IPS-11a (cell line): ENCODE measurements around the gene CARHSP1.
A peak's percentile ranks its signal among the peaks of the same experiment; 100 is the strongest.
"Not testable (repeated sequence)": the region's sequence is repeated elsewhere in the genome, so short reads cannot be mapped to it uniquely, and the experiment has no call there.

Experiments
- H3K4me3 ChIP-seq: one replicate; pipeline ENCODE4 v1.5.1; 2013; ENCODE audit warnings: low read depth, low read length, control low read depth

Gene CARHSP1

DNA sequence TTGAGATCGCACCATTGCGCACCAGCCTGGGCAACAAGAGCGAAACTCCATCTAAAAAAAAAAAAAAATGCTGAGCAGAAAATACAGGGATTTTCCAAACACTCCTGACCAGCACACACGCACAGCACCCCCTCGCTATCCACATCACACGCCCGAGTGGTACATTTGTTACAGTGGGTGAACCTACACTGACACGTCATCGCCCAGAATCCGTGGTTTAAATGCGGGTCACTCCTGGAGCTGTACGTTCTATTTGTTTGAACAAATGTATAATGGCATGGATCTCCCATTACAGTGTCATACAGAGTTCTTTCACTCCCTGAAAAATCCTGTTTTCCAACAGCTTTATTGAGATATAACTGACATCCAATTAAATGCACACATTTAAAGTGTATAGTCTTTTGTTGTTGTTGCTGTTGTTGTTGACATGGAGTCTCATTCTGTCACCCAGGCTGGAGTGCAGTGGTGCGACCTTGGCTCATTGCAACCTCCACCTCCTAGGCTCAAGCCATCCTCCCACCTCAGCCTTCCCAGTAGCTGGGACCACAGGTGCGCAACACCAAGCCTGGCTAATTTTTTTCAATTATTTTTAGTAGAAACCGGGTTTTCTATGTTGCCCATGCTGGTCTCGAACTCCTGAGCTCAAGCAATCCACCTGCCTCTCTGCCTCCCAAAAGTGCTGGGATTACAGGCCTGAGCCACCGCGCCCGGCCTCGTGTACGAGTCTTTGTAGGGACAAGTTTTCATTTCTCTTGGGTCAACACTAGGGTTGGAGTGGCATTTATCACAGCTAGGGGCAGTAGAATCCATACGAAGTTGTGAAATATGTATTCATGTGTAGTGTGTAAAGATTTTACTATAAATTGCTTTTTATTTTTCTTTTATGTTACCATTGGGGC lies 4.4 kb upstream of the CARHSP1 start:
- no peak overlapping the region for H3K4me3 ChIP-seq

DNA sequence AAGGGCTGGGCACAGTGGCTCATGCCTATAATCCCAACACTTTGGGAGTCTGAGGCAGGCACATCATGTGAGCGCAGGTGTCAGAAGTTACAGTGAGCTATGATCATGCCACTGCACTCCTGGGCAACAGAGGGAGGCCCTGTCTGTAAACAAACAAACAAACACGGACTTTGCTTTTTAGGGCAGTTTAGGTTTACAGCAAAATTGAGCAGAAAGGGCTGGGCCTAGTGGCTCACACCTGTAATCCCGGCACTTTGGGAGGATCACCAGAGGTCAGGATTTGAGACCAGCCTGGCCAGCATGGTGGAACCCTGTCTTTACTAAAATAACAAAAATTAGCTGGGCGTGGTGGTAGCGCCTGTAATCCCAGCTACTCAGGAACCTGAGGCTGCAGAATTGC lies 3.3 kb upstream of the CARHSP1 start:
- no peak overlapping the region for H3K4me3 ChIP-seq

DNA sequence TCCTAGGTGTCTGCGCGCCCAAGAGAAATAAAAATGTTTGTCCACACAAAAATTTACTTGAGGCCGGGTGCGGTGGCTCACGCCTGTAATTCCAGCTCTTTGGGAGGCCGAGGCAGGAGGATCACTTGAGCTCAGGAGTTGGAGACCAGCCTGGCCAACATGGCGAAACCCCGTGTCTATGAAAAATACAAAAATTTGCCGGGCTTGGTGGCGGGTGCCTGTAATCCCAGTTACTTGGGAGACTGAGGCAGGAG lies 1.1 kb upstream of the CARHSP1 start:
- not testable (repeated sequence) for H3K4me3 ChIP-seq

DNA sequence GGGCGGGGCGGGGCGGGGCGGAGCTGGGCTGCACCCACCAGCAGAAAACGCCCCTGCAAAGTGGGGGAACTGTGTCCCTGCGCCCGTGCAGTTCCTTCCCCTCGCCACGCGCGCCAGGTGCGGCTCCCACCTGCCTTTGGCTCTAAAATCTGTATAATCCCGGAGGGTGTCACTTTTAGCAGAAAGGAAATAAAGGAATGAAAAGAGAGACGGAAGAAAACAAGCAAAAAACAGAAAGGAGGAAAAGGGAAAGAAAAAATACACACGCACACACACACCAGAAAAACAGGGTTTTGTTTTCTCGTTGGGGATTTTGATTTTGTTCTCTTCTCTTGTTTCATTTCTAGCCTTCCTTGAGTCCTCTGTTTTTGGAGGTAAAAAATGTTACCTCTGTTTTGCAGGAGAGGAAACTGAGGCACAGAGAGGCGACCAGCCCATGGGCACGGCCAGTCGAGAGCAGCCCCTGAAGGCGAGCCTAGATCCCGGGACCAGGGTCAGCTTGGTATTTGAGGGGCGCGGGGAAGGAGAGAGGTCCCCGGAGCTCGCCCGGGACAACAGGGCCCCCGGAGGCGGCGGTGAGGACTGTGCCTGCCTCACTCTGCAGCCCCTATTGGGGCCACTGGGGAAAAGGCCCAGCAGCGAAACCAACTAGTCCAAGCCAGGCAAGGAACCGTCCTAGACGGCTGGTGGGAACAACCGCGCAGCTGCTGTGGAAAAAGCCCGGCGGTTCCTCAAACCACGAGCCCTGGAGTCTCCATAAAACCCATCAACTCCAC lies 594 bp upstream of the CARHSP1 start:
- H3K4me3 ChIP-seq, result peak overlapping the region; percentile 14

DNA sequence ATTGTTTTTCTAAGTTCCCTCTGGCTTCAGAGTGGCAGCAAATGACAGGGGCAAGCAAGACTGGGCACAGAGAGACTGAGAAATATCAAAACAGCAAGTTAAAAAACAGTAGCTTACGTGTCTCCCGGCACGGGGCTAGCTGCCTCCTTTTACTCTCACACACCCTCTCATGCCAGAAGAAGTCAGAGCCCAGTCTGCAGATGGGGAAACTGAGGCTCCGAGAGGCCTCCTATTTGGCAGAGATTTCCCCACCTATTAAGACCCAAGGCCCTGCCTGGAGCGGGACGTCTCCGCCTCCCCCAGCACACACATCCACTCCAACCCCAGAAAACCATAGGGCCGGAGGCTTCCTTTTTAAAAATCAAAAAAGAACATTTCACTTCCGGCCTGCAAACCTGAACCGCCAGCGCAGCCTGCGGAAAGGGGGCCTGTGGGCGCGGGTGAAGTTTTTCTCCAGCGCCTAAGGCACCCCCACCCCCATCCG lies 832 bp downstream of the CARHSP1 start:
- peak overlapping the region; percentile 82 for H3K4me3 ChIP-seq

DNA sequence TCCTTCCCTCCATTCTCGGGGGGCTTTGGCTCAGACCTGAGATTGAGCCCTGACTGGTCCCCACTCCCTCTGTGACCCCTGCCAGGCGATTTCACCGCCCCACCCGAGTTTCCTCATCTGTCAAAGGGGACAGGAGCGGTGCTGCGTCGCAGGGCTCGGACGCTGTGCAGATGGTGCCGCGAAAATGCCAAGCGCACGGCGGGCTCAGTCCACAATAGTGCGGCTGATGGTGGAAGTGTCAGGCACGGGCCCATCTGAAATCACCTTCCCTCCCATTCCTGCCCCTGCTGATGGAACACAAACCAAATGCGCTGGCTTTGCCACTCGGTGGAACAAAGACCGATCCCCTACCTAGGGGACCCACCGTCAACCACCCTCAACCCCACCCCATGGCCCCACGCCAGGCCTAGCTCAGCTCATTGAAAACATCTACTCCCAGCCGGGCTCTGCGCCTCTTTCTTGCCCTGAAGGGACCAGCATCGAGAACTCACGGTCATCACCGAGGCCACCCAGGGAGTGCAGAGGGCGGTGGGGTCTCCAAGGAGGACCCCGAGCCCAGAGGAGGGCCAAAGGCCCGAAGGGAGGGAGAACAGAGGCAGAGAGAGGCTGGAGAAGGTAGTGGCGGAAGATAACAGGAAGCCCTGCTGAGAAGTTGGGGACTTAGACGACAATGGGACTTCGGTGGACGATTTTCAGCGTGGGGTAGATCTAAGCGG lies 1.4 kb downstream of the CARHSP1 start:
- H3K4me3 ChIP-seq, result peak overlapping the region; percentile 82

DNA sequence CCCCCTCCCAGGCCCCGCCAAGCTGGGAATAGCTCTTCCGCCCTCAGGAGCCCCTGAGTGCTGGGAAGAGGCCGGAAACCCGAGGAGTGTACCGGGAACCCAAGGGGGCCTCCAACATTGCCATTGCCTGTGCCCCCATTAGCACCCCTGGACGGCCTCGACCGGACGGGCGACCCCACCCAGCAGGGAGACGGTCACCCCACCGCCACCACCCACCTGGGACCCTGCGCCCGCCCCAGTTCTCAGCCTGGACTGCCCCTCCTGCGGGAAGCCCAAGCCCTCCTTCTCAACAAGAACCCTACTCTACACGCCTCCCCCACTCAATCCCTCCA lies 2.0 kb downstream of the CARHSP1 start:
- H3K4me3 ChIP-seq, result peak overlapping the region; percentile 82

DNA sequence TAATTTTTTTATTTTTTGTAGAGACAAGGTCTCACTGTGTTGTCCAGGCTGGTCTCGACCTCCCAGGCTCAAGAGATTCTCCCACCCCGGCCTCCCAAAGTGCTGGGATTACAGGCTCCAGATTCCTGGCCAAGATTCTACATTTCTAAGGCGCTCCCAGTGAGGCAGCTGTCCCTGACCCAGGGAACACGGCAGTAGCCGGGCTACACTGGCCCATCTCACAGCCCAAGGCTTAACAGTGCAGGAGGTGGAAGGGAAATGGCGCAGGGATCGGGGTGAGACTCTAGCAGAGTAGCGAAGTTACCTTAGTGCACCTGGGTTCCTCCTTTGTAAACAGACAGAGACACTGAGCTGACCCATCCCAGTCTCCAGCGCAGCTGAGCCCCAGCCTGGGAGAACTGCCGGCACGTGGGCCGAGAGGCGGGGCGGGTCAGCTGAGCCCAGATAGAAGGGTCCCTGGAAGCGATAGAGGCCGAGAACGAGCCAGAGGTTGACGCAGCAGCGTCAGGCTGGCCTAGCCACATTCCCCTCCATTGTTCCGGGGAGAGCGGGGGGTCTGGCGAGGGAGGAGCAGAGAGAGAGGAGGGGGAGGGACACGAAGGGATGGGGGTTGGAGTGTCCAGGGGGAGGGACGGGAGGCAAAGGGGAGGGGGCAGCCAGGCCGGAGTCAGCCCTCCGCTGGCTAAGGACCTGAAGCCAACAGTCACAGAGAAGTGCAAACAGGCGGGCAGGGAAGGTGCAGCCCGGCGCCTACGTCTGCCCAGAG lies 2.5 kb downstream of the CARHSP1 start:
- peak overlapping the region; percentile 82 for H3K4me3 ChIP-seq

DNA sequence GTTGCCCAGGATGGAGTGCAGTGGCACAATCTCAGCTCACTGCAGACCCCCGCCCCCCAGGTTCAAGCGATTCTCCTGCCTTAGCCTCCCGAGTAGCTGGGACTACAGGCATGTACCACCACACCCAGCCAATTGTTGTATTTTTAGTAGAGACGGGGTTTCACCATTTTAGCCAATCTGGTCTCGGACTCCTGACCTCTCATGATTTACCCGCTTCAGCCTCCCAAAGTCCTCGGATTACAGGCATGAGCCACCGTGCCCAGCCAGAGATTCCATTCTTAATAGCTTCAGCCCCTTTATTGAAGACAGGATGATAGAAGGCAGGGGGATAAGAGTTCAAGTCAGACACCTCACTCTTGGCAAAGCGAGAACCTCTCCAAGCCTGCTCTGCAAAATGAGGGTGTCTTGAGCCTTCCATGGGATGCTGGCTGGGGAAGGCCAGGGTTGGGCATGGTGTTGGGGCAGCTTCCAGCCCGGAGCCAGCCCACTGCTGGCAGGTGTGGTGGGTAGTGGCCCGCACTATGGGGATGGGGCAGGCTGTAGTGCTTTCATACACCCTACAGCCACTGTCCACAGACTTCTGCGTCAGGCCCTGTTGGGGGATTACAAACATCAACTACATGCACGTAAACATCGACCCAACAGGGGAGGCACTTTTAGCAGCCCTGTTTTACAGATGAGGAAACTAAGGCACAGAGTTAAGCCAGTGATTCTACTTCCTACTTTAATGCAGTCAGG lies 3.5 kb downstream of the CARHSP1 start:
- no peak overlapping the region for H3K4me3 ChIP-seq

DNA sequence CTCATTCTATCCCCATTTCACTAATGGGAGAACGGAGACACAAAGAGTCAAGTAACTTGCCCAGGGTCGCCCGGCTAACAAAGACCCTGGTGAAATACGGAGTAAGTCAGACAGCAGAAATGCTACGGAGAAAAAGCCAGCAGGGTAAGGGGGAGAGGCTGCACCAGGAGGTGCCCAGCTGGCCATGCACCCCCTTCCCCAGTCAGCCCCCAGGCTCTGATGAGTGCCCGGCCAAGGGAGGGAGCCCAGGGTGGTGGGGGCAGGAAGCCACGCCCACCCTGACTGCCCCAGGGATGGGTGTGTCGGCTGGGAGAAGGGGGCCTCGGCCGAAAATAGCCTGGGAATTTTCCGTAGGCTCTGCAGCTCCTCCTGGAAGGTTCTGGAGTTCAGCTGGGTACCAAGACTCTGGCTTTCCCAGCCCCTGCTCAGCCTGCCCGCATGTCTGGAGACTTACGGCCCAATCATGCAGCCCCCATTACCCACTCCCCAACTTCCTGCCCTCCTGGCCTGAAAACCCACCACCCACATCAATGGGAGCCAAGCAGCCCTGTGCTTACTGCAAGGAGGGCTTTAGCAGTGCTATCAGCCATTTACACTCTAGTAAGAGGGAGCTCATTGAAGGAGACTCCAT lies 4.2 kb downstream of the CARHSP1 start:
- no peak overlapping the region for H3K4me3 ChIP-seq

DNA sequence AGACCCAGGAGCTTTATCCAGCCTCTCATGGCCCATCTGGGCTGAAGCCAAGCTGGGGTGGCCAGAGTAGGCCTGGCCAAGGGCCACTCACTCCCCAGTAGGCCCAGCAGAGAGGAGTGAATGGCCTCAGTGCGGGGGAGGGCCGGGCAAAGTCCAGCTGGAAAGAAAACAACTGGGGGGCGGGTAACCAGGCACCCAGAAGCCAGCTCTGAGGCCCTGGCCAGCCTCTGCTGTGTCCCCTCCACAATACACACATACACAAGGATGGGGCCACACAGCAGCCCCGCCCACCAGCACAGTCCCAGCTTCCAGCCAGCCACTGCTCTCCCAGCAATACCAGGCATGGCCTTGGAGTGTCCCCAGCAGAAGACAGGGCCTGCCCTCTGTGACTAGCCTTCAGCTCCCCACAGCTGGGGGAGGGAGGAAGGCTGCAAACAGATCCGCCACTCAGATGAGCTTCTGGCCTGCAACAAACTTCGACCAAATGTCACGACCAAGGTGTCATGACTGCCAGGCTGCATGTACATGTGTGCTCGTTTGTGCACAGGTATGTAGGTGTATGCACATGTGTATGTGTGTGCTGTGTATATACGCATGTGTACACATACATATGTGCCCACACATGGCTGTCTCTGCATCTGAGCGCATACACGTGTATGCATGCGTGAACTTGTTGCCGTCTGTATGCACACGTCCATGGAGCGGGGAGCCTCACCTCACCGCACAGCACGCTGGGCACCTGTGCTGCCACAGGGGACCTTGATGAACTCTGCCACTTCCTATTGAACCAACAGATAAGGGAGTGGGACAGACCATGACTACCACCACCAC lies 5.0 kb downstream of the CARHSP1 start:
- H3K4me3 ChIP-seq, result no peak overlapping the region

DNA sequence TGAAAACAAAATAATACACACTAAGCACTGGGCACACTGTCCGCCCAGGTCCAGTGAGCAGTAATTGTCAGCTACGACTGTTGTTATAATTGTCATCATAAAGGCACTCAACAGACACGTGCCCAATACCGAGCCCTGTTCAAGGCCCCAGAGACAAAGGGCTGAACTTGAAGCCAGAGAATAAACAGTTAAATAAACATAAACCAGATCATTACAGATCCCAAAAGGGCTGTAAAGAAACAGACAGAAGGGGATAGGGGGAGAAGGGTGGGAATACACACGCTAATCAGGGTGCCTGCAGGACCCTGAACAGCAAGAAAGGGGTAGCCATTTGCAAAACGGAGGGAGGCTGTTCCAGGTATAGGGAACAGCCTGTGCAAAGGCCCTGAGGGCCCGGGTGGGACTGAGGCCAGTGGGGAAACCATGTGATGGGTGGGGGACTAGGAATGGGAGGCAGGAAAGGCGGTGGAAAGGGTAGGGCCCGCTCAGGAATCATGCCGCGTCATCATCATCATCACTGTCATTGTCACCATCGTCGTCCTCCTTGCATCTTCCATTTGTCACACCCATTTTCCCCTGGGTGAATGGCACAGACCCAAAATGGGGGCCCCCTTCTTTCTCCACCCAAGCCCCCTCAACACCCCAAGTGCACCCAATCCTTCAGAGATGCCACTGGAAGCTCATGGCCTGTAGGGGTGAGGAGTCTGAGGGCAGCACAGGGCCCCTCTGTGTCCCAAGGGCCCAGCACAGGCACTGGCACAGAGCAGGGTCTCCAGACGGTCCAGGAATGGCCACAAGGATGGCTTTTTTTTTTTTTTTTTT lies 6.3 kb downstream of the CARHSP1 start:
- H3K4me3 ChIP-seq, result no peak overlapping the region

DNA sequence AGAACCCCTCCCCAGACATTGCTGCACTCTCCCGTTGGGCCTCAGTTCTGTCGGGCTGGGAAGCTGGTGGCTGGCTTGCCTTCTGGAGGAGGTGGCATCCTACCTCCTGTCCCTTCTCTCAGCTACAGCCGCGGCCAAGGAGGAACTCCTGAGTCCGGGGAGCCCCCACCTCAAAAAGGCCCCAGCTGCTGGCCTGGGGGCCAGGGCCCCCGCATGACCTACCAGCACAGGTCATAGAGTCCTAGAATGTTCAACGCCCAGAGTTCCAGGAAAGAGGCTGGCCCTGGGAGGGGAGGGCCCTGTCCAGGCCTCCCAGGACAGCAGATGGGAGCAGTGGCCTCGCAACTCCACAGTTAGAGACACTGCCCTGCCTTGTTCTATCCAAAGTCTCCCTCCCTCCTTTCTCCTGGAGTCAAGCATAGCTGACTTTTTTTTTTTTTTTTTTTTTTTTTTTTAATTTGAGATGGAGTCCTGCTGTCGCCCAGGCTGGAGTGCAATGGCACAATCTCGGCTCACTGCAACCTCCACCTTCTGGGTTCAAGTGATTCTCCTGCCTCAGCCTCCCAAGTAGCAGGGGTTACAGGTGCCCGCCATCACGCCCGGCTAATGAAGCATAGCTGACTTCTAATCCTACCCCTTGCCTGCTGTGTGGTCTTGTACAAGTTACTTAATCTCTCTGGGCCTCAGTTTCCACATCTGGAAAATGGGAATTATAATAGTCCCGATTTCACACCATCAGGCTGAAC lies 7.1 kb downstream of the CARHSP1 start:
- no peak overlapping the region for H3K4me3 ChIP-seq

DNA sequence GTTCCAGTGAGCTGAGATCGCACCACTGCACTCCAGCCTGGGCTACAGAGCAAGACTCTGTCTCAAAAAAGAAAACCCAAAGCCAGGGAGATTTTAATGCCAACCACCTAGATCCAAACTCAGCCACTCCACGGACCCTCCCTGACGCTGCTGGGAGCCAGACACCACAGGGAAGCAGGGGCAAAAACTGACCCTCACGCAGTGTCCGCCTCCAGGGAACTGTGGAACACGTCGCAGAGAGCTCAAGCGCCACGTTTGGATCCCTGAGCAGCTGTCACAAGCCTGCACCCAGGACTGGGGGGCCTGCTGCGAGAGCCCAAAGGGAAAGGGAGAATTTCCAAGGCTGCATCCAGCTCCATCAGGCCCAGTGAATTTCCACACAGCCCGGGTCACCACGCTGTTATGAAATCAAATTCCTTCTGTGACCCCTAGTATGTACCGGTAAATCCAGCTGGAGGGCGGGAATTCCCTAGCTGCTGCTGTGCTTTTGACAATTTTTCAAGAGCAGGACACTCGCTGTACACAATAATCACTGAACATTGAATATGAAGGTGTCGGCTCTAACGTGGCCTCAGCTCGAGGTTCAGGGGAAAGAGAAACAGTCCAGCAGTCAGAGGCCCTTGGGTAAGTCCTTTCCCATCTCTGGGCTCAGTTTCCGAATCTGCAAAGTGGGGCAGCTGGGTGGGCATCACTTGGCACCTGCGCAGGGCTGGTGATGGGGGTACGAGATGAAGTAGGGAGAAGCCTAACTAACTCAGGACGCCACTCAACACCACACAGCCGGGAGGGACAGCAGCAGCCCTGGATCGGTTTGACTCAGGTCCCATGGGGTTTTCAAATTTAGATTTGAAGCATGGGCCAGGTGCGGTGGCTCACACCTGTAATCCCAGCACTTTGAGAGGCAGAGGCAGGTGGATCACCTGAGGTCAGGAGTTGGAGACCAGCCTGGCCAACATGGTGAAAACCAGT lies 8.6 kb downstream of the CARHSP1 start:
- no peak overlapping the region for H3K4me3 ChIP-seq

DNA sequence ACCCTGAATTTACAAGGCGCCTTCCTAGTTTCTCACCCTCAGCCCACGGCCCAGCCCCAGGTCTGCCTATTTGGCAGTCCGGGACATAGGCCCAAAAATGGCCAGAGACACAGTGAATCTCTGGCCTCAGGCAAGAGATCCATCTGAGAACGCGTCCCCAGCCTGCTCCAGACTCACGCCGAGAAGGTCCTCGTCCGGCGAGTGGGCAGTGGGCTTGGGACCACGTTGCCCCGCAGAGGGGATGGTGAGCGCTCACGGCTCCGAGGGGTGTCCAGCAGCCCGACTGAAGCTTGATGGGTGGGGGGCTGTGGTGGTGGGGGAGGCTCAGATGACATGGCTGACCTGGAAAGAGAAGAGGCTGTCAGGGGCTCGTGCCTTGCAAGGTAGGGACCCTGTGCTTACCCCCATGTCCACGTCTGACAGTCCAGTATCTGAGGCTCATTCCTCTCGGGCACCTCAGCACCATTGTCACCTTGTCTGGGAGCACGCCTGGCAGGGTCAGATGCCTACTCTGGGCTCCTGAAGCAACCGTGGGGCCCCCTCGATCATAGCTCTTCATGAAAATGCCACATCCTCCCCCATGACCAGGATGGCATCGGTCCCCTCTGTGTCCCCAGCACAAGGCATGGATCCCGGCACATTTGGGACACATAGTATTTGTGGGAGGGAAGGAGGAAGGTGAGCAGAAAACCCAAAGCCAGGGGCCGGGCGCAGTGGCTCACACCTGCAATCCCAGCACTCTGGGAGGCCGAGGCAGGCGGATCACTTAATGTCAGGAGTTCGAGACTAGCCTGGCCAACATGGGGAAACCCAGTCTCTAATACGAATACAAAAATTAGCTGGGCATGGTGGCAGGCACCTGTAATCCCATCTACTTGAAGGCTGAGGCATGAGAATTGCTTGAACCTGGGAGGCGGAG lies 9.6 kb downstream of the CARHSP1 start:
- H3K4me3 ChIP-seq, result no peak overlapping the region
